HEK293T (cell line): ENCODE results near the gene ABHD10.

Experiments used
- CTCF ChIA-PET: fragments of 350-600 bp; formaldehyde crosslinking; extraction: SDS; loops from one replicate; lab custom pipeline; 2021; ENCODE audit warnings: antibody characterized with exemption, inconsistent platforms; lab: Yijun Ruan, JAX
- POLR2A ChIA-PET: fragments of 350-600 bp; formaldehyde crosslinking; extraction: SDS; loops from one replicate; lab custom pipeline; 2020; ENCODE audit warnings: antibody characterized with exemption, inconsistent platforms; lab: Yijun Ruan, JAX
- DNase-seq: peaks from one replicate; pipeline ENCODE4 v3.0.0; 2012; ENCODE audit warnings: mixed read lengths; ENCODE audit errors: extremely low spot score
- ARNT ChIP-seq: fragments of 450-650 bp; IDR thresholded peaks from 2 replicates; pipeline ENCODE4 v1.6.1; 2017; ENCODE audit warnings: mild to moderate bottlenecking
- BHLHE40 ChIP-seq: fragments of 450-650 bp; IDR thresholded peaks from 2 replicates; pipeline ENCODE4 v1.6.1; 2016; ENCODE audit warnings: mild to moderate bottlenecking, moderate library complexity, borderline replicate concordance
- CTBP1 ChIP-seq: fragments of 450-650 bp; IDR thresholded peaks from 2 replicates; pipeline ENCODE4 v1.6.1; 2016; ENCODE audit warnings: borderline replicate concordance
- ELF4 ChIP-seq: fragments of 450-650 bp; IDR thresholded peaks from 2 replicates; pipeline ENCODE4 v1.6.1; 2017; ENCODE audit warnings: antibody characterized with exemption
- FOXA1 ChIP-seq: fragments of 450-650 bp; IDR thresholded peaks from 2 replicates; pipeline ENCODE4 v1.6.1; 2016; ENCODE audit warnings: mild to moderate bottlenecking
- FOXK2 ChIP-seq: fragments of 450-650 bp; IDR thresholded peaks from 2 replicates; pipeline ENCODE4 v1.6.1; 2016; ENCODE audit warnings: mild to moderate bottlenecking
- FOXM1 ChIP-seq: fragments of 450-650 bp; IDR thresholded peaks from 2 replicates; pipeline ENCODE4 v1.6.1; 2017; ENCODE audit warnings: mild to moderate bottlenecking, borderline replicate concordance
- HDGF ChIP-seq: fragments of 450-650 bp; IDR thresholded peaks from 2 replicates; pipeline ENCODE4 v1.6.1; 2017; ENCODE audit warnings: antibody characterized with exemption, borderline replicate concordance
- L3MBTL2 ChIP-seq: fragments of 450-650 bp; conservative IDR thresholded peaks from 2 replicates; pipeline ENCODE4 v1.6.1; 2016; ENCODE audit warnings: mild to moderate bottlenecking
- LEF1 ChIP-seq: fragments of 450-650 bp; IDR thresholded peaks from 2 replicates; pipeline ENCODE4 v1.6.1; 2017; ENCODE audit warnings: mild to moderate bottlenecking, borderline replicate concordance
- NFRKB ChIP-seq: fragments of 450-650 bp; IDR thresholded peaks from 2 replicates; pipeline ENCODE4 v1.6.1; 2016; ENCODE audit warnings: mild to moderate bottlenecking, moderate library complexity
- SP1 ChIP-seq: fragments of 450-650 bp; IDR thresholded peaks from 2 replicates; pipeline ENCODE4 v1.6.1; 2017
- SUZ12 ChIP-seq: fragments of 450-650 bp; IDR thresholded peaks from 2 replicates; pipeline ENCODE4 v1.6.1; 2016; ENCODE audit warnings: mild to moderate bottlenecking
- TARDBP ChIP-seq: fragments of 450-650 bp; IDR thresholded peaks from 2 replicates; pipeline ENCODE4 v1.6.1; 2016
- ZNF384 ChIP-seq: fragments of 450-650 bp; IDR thresholded peaks from 2 replicates; pipeline ENCODE4 v1.6.1; 2016
- TF ChIP-seq, protein P1 (sequence below): fragments of 450-650 bp; IDR thresholded peaks from 2 replicates; pipeline ENCODE4 v1.6.1; 2016

The ABHD10 gene

GRCh38 chr3:111951032-111951431 is 27.8 kb upstream of the ABHD10 start:
- ChIA-PET CTCF (interaction anchor here (0.5 kb wide), 1 partner anchor 63 kb away, joined by 3 read pairs; no protein-coding TSS in a partner anchor), POLR2A (no interaction called here)
- TF ChIP-seq FOXM1, result no peak
- TF ChIP-seq, protein P1, sequence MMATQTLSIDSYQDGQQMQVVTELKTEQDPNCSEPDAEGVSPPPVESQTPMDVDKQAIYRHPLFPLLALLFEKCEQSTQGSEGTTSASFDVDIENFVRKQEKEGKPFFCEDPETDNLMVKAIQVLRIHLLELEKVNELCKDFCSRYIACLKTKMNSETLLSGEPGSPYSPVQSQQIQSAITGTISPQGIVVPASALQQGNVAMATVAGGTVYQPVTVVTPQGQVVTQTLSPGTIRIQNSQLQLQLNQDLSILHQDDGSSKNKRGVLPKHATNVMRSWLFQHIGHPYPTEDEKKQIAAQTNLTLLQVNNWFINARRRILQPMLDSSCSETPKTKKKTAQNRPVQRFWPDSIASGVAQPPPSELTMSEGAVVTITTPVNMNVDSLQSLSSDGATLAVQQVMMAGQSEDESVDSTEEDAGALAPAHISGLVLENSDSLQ, result no peak
- TF ChIP-seq FOXK2, result no peak
- no peak for TF ChIP-seq BHLHE40
- TF ChIP-seq LEF1, result no peak
- no peak for TF ChIP-seq FOXA1
- no peak for DNase-seq

DNA sequence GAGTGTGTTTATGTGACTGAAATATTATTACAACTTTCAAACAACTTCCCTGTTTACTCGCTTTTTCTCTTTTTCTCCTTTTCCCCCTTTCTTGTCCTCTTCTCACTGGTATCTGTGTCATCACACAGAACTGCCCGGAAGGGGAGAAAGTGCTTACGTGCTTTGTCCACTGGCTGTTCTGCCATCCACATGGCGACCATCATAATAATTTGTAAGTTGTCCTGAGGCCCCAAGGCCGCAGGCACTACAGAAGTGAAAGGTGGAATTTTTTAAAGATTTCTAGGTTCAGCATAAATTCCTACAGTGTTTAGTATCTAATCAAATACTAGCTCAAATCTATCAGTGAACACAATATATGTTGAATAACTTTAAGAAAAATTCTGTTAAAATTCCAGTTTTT is 26.7 kb upstream of the ABHD10 start:
- POLR2A ChIA-PET, result no interaction called here
- DNase-seq, result no peak
- no peak for TF ChIP-seq FOXK2
- TF ChIP-seq ELF4, result no peak
- TF ChIP-seq, protein P1, result no peak
- no peak for TF ChIP-seq CTBP1
- TF ChIP-seq FOXM1, result no peak
- no peak for TF ChIP-seq HDGF
- TF ChIP-seq ZNF384, result no peak
- TF ChIP-seq TARDBP, result no peak
- no peak for TF ChIP-seq L3MBTL2
- CTCF ChIA-PET, result no interaction called here

DNA sequence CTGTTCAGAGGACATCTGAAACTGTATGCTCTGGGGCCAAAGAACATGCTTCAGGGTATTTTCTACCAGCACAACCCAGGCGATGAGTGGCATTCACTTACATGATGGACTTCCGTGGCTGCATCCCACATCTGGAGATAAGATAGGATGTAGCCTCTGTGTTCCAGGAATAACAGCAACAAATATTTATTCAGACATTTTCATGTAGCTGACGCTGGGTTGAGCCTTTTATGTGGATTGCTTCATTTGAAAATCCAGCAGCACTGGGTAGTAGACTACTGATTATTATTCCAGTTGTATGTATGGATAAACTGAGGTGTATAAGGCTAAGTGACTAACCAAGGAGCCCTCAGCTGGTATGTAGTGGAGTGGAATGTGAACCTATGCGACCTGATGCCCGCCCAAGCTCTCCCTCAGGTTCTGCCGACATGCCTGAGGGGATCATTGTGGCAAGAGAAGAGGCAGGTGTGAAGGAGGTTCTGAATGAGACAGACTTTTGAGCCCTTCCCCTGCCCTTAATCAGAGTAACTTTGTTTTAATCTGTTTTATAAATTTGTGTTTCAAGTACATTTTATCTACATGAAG is 25.9 kb upstream of the ABHD10 start:
- DNase-seq, result no peak
- POLR2A ChIA-PET, result no interaction called here
- CTCF ChIA-PET, result no interaction called here
- TF ChIP-seq ZNF384 (no peak), BHLHE40 (no peak), CTBP1 (no peak), L3MBTL2 (no peak), SUZ12 (no peak), TARDBP (no peak), FOXK2 (no peak), FOXM1 (no peak), LEF1 (no peak), HDGF (no peak), NFRKB (no peak)
- TF ChIP-seq, protein P1, result no peak

GRCh38 chr3:111954228-111954990 is 24.4 kb upstream of the ABHD10 start:
- TF ChIP-seq, protein P1, result no peak
- TF ChIP-seq FOXA1 (no peak), ARNT (no peak), BHLHE40 (no peak), SUZ12 (no peak), TARDBP (no peak), FOXM1 (no peak), CTBP1 (no peak), SP1 (no peak), NFRKB (no peak), L3MBTL2 (no peak), ELF4 (no peak), FOXK2 (no peak), HDGF (no peak), LEF1 (no peak), ZNF384 (no peak)
- DNase-seq, result no peak
- POLR2A ChIA-PET, result interaction anchor here (1.2 kb wide), 1 partner anchor 24 kb away, joined by 3 read pairs; the partner anchor contains the start of gene ABHD10
- CTCF ChIA-PET, result interaction anchor here (0.9 kb wide), 1 partner anchor 8 kb away, joined by 3 read pairs; no protein-coding TSS in a partner anchor

- CTCF ChIA-PET, result no interaction called here
- POLR2A ChIA-PET, result no interaction called here
- DNase-seq, result no peak
- TF ChIP-seq NFRKB (no peak), ZNF384 (no peak), FOXK2 (no peak), BHLHE40 (no peak), SP1 (no peak), L3MBTL2 (no peak), ELF4 (no peak), ARNT (no peak), FOXA1 (no peak), HDGF (no peak)
Measured at GRCh38 chr3:111955876-111956275, 22.9 kb upstream of the ABHD10 start.
